NCI-H526 treated with DMSO at 0.1 percent for 48 hours (cell line): ENCODE measurements around the gene HIPK2.

Source experiments
- DNase-seq: peaks from one replicate; lab custom pipeline; 2025; lab: John Stamatoyannopoulos, UW

HIPK2 gene

DNA sequence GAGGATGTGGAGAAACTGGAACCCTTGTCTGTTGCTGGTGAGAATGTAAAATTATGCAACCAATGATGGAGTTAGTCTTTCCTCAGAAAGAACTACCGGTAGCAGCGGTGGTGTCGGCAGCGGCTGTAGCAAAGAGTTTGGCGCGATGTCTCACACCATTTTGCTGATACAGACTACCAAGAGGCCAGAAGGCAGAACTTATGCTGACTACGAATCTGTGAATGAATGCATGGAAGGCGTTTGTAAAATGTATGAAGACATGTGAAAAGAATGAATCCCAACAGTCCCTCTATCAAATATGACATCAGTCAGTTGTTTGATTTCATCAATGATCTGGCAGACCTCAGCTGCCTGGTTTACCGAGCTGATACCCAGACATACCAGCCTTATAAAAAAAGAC lies 243.7 kb downstream of the HIPK2 start:
- DNase-seq: no peak

- DNase-seq: no peak
Observed at GRCh38 chr7:139532636-139533155, 245.1 kb downstream of the HIPK2 start.

DNA sequence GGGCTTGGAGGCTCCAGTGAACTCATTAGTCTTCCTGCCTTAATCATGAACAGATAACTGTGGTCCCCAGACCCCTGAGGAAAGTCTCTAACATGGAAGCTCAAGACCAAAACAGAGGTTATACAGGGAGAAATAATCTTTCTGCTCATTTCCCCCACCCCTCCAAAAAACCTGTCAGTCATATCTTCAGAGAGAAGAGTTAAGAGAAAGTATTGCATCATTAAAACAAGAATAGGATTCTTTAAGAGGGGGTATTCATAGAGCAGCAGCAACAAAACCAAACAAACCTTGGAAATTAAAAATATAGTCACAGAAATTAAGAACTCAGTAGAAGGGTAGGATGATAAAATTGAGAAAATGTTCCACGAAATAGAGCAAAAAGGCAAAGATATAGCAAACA lies 246.7 kb downstream of the HIPK2 start:
- DNase-seq: no peak

- no peak for DNase-seq
Observed at GRCh38 chr7:139526578-139527544, 250.9 kb downstream of the HIPK2 start.

- no peak for DNase-seq
Observed at GRCh38 chr7:139525750-139526149, 252.0 kb downstream of the HIPK2 start.

DNA sequence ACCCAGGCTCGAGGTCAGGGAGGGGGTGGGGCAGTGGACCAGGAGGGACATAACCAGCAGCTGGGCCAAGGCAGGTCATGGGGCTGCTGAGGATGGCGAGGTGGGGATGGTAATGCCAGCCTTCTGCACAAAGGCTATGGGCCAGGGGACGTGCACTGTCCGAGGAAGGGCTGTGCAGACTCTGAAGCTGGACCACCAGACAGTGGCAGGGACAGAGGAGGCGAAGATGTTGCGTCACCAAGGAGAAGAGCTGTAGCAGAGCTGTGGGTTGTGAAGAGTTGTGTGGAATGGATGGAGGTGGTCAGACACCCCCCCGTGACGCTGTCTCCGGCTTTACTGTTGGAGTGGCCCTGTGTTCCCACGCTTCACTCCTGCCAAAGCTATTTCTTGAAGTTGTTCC lies 252.6 kb downstream of the HIPK2 start:
- DNase-seq: no peak

DNA sequence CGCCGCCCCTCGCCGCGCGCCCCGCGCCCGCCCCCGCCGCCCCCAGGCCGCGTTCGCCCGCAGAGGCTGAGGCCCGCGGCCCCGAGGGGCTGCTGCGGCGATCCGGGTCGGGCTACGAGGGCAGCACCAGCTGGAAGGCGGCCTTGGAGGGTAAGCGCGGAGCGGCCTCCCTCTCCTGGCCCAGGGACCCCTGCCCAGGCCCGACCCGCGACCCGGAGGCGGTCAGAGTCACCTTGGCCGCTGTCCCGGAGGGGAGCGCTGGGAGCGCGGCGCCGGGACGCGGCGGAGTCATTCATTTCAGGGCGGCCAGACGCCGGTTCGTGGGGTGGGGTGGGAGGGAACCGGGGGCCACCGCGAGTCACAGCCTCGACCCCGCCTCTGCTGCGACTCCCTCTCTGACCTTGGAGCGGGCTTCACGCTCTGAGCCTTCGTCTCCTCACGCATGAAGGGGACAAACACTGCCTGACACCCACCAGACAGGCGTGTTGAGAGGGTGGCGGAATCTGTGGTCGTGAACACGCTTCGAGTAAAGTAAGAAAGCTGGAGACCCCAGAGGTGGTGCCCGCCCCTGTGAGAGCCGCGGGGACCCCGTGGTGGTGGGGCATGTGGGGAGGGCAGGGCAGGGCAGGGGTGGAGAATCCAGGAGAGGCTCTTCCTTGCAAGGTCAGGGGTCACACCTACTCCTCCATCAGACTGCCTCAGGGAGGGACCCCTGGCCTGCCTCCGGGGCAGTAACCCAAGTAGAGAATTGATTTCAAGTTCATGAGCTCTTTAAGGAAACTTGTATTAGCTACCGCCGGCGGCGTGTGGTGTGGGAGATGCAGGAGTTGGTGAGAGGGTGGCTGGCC lies 253.6 kb downstream of the HIPK2 start:
- no peak for DNase-seq

DNA sequence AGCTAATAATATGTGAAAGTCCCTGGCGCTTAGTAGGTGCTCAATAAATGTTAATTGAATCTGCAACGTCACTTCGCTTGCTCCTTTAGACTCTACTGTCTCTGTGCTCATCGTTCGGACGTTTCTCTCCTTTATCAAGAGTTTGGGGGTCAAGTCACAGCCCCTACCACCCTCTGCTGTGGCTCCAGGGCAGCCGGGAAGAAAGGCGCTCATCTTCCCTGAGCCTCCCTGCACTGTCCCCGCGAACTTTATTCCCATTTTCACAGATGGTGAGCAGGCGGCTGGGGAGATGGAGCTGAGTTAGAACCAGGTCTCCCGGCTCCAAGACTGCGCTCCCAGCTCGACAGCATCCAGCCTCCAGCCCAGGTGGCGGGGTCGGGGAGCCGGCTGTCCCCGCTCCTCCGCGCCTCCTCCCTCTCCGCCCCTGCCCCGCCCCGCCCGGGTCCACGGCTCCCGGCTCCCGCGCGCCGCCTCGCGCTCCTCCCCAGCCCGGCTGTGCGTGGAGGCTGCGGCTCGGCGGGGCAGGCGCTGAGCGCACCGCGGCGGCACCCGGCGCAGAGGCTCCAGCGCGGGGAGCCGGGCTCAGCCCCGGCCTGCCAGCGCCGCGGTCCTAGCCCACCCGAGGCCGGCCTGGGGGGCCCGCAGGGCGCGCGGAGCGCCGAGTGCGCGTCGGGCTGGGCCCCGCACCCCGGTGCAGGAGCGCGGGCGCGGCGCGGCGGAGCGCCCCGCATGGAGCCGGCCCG lies 254.4 kb downstream of the HIPK2 start, which contains the start of gene CLEC2L:
Gene CLEC2L (plus strand): TSS at position 487 of the 743 bp plus-strand sequence. CDS start 243 bp downstream, at position 730.
- peak; percentile 29 for DNase-seq

- no peak for DNase-seq
Observed at GRCh38 chr7:139522830-139523198, 255.0 kb downstream of the HIPK2 start.

- no peak for DNase-seq
Observed at GRCh38 chr7:139521439-139521838, 256.4 kb downstream of the HIPK2 start.

DNA sequence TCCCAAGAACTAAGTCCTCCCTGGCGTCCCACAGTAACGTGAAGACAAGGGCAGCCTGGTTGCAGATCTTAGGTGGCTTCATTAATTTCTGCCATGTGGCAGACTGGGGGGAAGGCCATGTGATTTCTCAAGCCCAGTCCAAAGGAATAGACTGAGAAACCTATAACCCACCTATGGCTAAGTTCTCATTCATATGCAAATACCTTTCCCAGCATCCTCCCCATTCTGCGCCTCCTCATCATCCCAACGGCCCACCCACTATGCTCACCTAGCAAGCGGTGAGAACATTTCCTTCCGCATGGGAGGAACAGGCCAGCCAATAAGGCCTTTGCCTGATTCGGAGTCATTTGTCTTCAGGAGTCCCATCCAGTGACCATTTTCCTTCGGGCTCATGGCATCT lies 262.5 kb downstream of the HIPK2 start:
- no peak for DNase-seq
